ENCODE data around the gene OOSP4B.
"Not testable (repeated sequence)": the region's sequence is repeated elsewhere in the genome, so short reads cannot be mapped to it uniquely, and the experiment has no call there.

The OOSP4B gene

GRCh38 chr11:60016881-60017280 lies at the start of gene OOSP4B:
TSS of gene OOSP4B (plus strand) at chr11:60017181.
- FAIRE-seq (no peak), DNase-seq (ENCODE audit: insufficient read length, low spot score) (no peak)

- DNase-seq (ENCODE audit: insufficient read length, low spot score) (no peak), FAIRE-seq (no peak)
These were observed 49.1 kb upstream of the OOSP4B start for GRCh38 chr11:59967677-59968394.

GRCh38 chr11:59968395-59968783 lies 48.6 kb upstream of the OOSP4B start:
- DNase-seq (ENCODE audit: insufficient read length, low spot score) (no peak), FAIRE-seq (no peak)

- FAIRE-seq, result no peak
- DNase-seq (ENCODE audit: insufficient read length, low spot score), result no peak
These were observed 43.9 kb upstream of the OOSP4B start for GRCh38 chr11:59973097-59973496.

GRCh38 chr11:59981106-59981770 lies 35.7 kb upstream of the OOSP4B start:
- FAIRE-seq, result no peak
- DNase-seq (ENCODE audit: insufficient read length, low spot score), result no peak

- not testable (repeated sequence) for FAIRE-seq; DNase-seq (ENCODE audit: insufficient read length, low spot score)
These were observed 34.9 kb upstream of the OOSP4B start for GRCh38 chr11:59982037-59982436.

- no peak for FAIRE-seq
- no peak for DNase-seq (ENCODE audit: insufficient read length, low spot score)
These were observed 33.8 kb upstream of the OOSP4B start for GRCh38 chr11:59983212-59983611.

GRCh38 chr11:59984368-59984767 lies 32.6 kb upstream of the OOSP4B start:
- FAIRE-seq, result no peak
- DNase-seq (ENCODE audit: insufficient read length, low spot score), result no peak

GRCh38 chr11:59990421-59990820 lies 26.6 kb upstream of the OOSP4B start:
- FAIRE-seq (no peak), DNase-seq (ENCODE audit: insufficient read length, low spot score) (no peak)

GRCh38 chr11:59992425-59992824 lies 24.6 kb upstream of the OOSP4B start:
- FAIRE-seq (no peak), DNase-seq (ENCODE audit: insufficient read length, low spot score) (no peak)

GRCh38 chr11:59997800-59998199 lies 19.2 kb upstream of the OOSP4B start:
- FAIRE-seq (no peak), DNase-seq (ENCODE audit: insufficient read length, low spot score) (no peak)

GRCh38 chr11:59999691-60000090 lies 17.3 kb upstream of the OOSP4B start:
- no peak for FAIRE-seq
- no peak for DNase-seq (ENCODE audit: insufficient read length, low spot score)

GRCh38 chr11:60003729-60004128 lies 13.3 kb upstream of the OOSP4B start:
- DNase-seq (ENCODE audit: insufficient read length, low spot score) (no peak), FAIRE-seq (no peak)

GRCh38 chr11:60005360-60005759 lies 11.6 kb upstream of the OOSP4B start:
- FAIRE-seq, result no peak
- DNase-seq (ENCODE audit: insufficient read length, low spot score), result no peak

- DNase-seq (ENCODE audit: insufficient read length, low spot score) (no peak), FAIRE-seq (no peak)
These were observed 1.1 kb downstream of the OOSP4B start for GRCh38 chr11:60018058-60018457.

GRCh38 chr11:60020376-60020775 lies 3.4 kb downstream of the OOSP4B start:
- not testable (repeated sequence) for DNase-seq (ENCODE audit: insufficient read length, low spot score); FAIRE-seq

- FAIRE-seq (no peak), DNase-seq (ENCODE audit: insufficient read length, low spot score) (no peak)
These were observed 12.1 kb downstream of the OOSP4B start for GRCh38 chr11:60029015-60029632.

GRCh38 chr11:60040109-60040508 lies 23.1 kb downstream of the OOSP4B start, which contains the start of gene OOSP2:
TSS of gene OOSP2 (plus strand) at chr11:60040409. CDS start at chr11:60040460, 51 bp downstream.
- DNase-seq (ENCODE audit: insufficient read length, low spot score) (no peak), FAIRE-seq (no peak)

GRCh38 chr11:60050422-60050821 lies 33.4 kb downstream of the OOSP4B start:
- not testable (repeated sequence) for FAIRE-seq; DNase-seq (ENCODE audit: insufficient read length, low spot score)

- not testable (repeated sequence) for FAIRE-seq; DNase-seq (ENCODE audit: insufficient read length, low spot score)
These were observed 33.9 kb downstream of the OOSP4B start for GRCh38 chr11:60050839-60051238.

- no peak for FAIRE-seq
- no peak for DNase-seq (ENCODE audit: insufficient read length, low spot score)
These were observed 39.5 kb downstream of the OOSP4B start, which contains the start of gene MS4A3 for GRCh38 chr11:60056349-60056969. TSS of gene MS4A3 (plus strand) at chr11:60056665. CDS start at chr11:60061161, 4,496 bp downstream.
